Embryonic facial prominence (tissue), 1 donor: Measurements from ENCODE around the gene UTS2R.

ENCODE experiments used
- DNase-seq: peaks from one replicate; pipeline ENCODE4 v3.0.0-alpha.2; 2016; ENCODE audit errors: extremely low spot score

The UTS2R gene

DNA sequence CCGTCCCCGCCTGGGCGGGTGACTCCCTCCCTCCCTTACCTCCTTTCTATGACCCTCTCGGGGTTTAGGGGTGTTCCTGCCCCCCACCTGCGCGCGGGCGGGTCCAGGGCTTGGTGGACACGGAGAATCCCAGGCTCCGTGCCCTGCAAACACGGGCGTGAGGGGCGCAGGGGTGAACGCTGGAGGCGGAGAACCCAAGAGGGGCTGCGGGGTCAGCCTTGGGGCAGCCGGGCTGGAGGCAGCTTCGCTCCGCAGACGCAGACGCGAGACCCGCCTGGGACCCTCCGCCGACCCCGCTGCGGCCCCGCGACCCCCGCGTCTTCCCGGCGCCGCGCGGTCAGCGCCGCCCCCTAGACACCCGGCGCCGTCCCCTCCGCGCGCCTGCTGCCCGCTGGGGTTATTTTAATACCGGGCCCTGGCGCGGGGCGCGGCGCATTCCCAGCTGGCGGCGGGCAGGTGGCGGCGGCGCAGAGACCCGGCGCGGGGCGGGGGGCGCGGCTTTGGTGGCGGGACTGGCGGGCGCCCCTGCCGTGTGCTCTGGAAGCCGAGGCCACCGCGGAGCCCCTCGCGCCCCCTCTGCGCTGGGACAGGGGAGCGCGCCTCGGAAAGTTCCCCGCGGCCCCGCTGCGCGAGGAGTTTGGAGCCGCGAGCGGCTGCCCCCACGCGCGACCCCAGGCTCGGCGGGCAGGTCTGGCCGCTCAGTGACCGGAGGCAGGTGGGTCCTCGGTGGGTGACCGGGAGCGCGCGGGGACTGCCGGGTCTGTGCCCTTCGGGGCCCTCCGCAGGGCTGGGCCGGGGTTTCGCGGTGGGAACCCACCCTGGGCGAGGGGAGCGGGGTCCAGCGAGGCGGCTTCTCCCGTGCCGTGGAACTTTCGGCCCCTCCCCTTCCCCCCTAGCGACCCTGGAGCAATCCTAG, at the start of gene UTS2R:
Gene UTS2R (plus strand): TSS at position 433 of the 916 bp plus-strand sequence. CDS start 2,560 bp downstream, outside the sequence.
- no peak for DNase-seq

DNA sequence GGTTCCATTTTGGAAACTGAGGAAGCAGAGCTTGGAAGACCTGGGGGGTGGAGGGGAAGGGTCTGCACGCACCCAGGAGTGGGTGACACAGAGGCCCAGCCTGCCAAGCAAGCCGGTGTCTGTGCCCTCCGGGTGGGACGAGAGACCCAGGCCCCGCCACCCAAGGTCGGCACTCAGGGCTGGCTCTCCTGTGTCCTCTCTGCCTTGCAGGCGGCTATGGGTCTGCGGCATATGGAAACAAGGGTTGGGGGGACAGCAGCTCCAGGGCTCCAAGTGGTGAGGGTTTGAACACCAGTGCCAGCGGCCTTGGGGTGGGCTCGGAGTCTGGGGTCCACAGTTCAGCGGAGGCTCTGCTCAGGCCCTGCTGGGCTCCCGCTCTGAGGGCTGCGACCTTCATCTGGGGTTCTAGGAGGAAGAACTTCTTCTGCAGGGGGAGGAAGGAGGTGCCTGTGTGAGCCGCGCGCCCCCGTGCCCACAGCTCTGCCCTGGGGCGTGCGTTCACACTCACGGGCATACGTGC, 49.6 kb upstream of the UTS2R start:
- DNase-seq: no peak

DNA sequence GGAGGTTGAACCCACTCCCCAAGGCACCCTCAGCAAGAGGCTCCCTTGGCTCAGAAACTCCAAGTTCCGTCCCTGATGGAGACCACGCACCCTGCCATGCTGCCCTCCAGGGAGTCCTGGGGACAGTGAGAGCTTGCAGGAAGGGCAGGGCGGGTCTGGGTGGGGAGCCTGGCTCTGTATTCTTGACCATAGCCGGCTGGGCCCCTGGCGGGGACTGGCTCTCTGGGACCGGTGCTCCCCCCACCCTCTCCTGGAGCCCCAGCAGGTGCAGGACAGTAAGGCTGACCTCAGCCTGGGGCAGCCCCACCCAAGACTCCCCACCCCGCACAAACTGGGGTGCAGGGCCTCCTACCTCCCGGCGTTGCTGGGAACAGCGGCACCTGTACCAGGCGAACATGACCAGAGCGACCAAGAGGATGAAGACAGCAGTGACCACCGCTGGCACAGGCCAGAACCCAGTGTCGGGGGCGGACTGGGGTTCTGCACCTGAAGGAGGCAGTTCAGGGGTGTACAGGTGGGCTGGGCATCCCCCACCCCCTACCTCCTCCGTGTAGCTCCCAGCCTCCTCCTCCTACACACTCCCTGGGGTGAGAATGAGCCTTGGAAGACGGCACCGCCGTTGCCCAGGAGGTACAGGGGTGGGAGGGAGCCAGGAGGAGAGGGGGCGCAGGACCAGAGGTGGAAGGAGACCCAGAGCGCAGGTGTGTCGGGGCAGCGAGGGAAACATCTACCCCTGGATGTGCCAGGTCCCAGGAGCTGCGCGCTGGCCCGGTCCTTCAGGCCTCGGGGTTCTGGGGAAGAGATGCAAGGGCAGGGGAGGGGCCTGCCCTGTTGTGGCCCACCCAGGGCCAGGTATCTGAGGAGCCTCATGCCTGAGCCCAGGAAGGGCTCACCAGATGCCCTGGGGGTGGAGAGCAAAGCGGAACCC, 48.8 kb upstream of the UTS2R start:
- DNase-seq: no peak

DNA sequence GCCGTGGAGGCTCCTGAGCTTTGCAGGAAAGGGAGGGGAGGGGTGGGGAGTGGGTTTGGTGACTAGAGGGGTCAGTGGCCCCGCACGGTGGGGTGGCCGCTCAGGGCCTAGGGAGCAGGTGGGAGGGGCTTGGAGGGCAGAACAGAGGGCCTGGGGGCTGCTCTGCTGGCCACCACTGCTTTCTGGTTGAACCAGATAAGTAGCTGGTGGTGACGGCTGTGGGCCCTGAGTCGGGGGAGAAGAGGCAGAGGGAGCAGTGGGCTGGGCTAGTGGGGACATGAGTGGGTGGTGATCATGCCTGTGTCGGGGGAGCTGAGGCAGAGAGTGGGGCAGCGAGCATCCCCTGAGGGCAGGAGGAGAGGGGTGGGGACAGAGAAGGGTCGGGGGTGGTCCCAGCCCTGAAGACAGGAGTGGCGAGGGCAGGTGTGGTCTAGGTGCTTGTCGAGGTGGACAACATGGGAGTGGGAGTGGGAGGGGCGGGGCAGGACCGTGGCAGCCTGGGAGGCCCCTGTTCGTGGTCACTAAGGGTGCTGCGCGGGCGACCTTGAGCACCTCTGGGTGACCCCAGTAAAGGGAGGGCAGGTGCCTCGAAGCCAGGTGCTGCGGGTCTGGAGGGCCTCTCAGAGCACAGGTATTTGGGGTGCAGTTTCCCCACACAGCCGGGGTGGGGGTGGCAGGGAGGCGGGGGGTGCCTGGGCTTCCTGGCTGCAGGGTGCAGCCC, 47.9 kb upstream of the UTS2R start:
- no peak for DNase-seq

DNA sequence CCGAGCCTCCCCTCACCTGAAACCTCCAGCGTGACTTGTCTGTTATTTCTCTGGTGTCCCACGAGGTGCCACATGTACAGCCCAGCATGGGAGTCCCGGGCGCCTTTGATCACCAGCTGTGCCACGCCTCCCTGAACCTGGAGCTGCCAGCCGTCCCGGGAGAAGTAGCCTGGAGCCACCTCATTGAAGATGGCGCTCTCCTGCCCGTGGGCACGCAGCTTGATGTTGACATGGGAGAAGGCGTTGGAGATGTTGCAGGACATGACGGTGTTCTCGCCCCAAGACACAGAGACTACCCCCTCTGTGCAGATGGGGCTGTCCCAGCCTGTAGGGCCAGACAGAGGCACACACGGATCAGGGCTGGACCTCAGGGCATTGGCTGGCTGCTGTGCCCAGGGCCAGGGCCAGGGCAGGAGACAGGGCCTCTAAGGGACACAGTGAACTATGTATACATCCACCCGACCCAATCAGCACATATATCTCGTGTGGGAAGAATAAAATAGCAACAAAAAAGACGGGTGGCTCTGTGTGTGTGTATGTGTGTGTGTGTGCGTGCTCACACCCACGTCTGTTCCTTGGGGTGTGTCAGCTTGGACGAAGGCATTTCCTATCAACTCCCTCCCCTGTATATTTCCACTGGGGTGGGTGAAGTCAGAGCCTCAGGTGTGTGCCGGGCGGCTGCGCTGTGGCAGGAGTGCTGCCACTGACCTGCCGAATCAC, 46.8 kb upstream of the UTS2R start:
- DNase-seq: no peak

DNA sequence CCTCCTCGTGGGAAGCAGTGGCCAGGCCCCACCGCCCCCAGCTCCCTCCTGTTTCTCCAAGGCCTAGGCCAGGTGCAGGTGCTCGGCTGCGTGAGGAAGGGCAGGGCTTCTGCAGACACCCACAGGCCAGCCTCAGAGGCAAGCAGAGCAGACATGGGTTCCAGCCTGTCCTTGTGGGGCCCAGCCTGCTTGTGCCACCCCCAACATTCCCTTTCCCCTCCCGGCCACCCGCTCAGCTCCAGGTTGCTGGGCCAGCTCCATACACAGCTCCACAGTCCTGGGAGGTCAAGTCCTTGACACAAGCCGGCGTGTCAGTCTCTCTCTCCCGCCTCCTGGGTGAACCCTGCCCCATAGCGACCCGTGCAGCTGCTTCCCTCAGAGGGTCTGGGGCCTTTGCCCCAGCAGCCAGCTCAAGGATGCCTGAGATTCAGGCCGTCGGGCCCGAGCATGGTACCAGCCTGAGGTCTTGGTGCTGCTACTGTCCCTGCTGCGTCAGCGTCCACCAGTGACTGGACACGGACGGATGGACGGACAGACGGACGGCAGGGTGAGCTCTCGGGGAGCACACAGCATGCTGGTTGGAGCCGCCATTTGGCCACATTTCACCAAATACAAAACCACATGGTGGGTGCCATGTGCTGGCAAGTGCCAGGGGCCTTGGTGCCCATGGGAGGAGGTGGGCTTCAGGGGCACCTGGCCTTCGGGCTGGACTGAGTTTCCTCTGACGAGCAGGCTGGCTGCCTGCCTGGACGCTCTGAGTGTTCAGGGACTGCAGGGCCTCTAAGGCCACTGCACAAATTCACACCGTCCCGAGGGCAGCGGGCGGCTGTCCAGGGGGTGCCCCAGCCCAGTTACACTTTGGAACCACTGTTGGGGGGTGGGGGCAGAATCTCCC, 46.0 kb upstream of the UTS2R start:
- no peak for DNase-seq

DNA sequence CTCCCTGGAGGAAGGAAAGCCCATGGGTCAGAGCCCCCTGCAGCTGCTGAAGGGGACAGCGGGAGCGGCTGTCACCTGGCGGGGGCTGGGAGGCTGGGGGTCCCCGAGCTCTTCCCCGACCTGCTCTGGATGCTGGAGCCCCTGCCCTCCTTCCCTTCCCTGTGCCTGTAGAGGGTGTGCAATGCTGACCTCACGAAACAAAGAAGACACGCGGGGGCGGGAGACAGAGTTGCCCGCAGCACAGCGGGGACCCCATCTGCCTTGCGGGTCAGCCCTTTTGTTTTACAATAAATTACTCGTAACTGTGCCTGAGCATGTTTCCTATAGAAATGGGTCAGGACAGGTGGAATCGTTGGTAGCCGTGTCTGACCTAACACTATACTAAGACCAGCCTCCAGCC, 44.3 kb upstream of the UTS2R start:
- DNase-seq: no peak

DNA sequence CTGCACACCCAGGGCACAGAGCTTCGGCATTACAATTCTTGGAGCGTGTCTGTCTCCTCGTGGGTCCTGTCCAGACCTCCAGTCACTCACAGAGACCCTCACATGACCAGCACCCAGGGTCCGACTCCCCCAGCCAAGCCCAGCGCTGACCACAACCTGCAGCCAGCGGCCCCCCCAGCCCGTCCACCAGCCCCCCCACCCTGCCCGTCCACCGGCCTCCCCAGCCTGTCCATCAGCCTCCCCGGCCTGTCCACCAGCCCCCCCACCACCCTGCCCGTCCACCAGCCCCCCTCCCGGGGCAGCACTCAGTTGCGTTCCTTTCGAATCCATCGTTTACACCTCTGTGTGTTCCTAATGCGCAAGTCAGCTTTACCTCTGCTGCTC, 43.8 kb upstream of the UTS2R start:
- no peak for DNase-seq

DNA sequence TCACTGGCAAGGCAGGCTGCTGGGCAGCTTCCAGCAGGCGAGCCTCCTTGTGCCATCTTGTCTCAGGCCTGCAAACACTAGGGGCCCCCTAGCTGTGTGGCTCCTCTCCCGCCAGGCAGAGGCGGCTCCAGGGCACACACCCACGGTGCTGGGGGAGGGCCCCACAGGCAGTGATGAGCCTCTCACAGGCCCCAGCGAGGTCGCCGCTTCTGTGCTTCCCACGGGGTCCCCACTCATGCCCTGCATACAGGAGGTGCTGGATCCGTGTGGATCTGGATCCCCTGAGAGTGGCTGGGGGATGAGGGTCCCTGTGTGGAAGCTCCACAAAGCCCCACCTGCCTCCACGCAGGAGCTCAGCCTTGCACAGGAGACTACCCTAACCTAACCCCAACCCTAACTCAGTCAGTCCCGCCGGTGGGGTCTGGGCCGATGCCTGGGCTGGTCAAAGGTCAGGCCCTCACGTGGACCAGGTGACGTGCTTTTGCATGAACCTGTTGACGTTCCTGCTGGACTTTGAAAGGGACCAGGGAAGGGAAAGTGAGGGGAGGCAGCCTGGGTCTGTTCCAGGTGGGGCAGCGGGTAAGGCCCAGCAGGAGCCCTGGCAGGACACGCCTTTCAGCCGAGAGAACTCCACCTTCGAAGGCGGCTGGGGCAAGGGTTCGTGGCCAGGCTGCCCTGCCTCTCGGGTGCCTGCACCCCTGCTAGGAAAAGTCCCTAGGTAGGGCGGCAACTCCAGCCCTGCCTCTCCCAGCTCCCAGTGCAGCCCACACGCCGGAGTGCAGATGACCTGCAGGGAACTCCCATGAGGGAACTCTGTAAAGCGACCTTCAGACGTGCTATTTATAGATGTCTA, 43.2 kb upstream of the UTS2R start:
- no peak for DNase-seq

DNA sequence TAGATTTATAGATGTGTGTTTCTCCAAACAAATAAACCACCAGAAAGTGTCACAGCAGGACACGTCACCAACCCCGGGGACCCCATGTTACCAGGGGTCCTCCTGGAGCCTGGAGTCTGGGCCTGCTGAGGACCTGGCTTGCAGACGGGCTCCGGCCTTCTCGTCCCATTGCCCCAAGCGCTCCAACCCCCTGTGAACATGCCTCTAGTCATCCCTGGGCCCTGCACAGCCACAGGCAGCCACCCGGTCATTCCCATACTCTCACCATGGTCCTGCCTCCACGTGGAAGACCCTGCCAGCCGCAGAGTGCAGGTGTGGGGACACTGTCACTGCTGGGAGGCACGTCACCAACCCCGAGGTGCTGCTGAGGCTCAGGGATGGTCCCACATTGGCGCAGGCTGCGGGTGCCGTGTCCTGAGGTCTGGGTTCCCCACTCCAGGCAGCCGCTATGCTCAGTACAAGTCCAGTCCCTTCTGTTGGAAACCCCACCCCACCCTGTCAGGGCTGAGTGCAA, 42.5 kb upstream of the UTS2R start:
- DNase-seq: no peak

DNA sequence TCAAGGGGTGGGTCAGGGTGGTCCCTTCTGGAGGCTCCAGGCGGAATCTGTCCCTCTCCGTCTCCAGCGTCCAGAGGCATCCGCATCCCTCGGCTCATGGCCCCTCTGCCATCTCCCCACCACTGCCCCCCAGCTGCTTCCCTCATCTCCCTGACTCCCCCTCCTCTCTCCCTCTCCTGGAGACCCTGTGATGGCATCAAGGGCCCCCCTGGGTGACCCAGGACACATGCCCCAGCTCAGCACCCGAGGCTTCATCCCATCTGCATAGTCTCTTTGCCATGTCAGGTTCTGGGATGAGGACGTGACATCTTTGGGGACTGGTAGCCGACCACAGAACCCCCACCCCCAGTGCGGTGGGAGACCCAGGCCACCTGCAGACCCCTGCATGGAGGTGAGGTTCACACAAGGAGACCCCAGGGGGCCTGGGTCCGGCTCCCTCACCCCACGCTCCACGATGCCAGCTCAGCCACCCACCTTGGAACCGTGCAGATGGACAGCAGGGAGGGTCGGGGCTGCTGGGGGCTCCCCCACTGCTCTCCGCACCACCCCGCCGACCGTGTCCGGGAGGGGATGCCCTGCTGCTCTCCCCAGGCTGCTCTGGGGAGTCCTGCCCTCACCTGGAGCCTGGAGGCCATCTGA, 41.8 kb upstream of the UTS2R start:
- no peak for DNase-seq

DNA sequence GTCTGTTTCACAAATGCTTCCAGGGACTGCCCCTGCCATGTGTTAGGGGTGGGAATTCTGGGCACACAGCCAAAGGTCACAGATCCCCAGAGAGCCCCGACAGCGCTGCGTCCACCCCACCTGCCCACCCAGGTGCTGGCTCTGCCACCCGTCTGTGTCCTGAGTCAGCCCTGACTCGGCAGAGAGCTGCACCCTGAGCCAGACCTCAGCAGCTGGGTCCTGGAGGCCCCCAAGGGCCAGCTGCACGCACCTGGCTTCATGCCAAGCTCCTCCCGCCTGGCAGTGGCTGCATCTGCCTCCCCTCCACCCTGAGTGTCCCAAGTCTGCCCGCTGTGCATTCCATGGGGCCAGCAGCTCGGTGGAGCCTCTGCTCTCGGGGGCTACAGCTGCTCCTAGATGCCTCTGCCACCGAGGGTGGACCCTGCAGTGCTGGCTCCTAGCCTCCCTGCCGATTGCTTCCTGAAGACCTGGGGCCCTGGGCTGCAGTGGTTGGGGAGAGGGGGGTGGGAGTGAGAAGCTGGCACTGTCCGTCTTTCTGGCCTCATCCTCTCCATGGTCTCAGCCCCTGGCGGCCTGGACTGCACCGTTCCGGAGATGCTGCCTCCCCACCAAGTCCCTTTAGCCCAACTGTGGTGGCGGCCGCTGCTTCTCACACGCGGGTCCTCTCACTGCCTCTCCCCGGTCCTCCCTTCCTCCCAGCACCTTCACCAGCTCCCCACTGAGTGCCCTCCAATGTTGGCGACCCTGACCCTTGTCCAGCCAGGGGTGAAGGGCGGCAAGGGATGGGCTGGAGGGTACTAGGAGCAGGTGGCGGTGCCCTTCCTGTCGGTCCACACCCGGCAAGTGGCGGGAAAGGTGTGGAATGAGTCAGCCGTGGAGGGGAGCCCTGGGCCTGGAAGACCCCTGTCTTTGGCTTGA, 41.0 kb upstream of the UTS2R start:
- no peak for DNase-seq

DNA sequence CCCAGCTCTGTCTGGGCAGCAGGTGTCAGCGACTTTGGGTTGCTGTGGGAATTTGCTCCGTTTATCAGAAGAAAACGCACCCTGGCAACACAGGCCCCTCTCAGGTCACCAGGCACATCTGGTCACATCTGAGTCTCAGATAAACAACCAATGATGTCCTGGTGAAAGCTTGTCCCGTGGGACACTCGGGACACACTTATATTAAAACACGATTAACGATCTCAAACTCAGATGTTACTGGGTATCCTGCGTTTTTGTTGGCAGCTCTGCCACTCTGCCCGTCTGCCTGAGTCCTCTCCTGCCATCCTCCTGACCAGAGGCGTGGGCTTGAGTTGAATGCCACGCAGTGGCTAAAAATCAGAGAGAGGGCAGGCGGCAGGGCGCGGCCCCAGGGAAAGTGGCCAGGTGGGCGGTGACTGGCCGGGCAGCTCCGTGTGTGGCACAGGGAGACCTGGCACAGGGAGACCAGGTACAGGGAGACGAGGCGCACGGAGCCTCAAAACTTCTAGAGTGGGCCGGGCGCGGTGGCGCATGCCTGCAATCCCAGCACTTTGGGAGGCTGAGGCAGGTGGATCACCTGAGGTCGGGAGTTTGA, 40.1 kb upstream of the UTS2R start:
- DNase-seq: no peak

DNA sequence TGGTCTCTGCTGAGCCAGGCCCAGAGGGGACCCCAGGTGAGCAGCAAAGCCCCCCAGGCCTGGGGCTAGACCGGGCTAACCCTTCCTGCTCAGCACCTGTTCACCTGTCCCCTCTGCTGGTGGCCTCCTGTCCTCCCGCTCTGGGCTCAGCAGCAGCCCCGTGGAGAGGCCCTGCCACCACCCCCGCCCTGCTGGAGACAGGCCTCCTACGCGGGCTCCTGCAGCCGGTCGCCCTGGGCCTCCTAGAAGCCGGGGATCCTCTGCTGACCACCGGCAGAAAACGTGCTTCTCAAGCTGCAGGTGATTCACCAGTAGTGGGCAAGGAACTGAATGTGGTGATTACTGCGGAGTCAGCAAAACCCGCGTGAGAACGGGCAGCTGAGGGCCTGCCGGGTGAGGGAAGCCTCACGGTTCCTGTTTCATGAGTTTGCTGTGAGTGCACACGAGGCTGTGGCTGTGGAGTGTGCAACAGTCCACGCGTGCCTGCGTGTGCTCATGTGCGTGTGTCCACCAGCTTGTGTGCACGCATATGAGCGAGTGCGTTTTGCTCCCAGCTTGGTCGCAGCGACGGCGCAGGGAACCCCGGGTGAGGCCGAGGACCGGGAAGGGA, 38.8 kb upstream of the UTS2R start:
- DNase-seq: no peak

DNA sequence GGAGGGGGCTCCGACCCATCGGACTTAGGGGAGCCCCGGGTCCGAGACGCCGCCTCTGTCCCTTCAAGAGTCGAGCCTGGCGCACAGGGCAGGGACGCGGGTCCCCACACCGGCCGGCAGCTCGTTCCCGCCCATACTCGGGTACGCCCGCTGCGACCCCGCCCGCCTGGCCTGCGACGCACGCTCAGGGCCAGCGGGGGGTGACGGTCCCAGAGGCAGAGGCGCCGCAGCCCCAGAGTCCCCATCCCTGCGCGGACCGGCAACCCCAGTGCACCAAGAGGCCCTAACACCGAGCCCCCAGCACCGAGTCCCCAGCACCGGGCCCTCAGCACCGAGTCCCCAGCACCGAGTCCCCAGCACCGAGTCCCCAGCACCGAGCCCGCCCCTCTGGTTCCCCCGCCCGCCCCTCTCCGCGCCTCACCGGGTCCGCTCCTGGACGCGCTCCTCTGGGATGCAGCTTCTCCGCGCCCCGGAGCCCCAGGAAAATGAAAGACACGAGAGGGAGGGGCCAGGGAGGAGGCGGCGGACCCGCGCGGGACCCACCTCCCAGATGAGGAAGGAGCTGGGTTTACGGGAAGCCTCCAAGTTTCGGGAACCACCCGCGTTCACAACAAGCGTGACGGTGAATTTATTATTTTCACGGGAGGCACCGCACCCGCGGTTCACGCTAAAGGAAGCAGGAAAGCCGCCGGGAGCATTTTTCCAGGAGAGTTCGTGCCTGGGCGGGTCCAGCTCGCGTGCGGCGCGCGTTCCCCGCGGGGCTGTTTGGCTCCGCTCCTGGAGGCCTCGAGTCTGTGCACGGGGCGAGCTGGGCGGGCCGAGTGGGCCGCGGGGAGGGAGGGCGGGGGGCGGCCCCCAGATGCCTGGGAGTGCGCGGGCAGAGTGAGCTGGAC, 38.0 kb upstream of the UTS2R start, which contains the start of gene SECTM1:
Gene SECTM1 (minus strand): TSS at position 488 of the 893 bp plus-strand sequence. CDS start 6,526 bp downstream, outside the sequence.
- DNase-seq: no peak
